Measurements from ENCODE around the gene CNIH4. TPM values are rescaled to one million over a fixed set of nuclear protein-coding genes. Genes with fewer than 3 reads are reported as not detected.
"Not testable (repeated sequence)": the region's sequence is repeated elsewhere in the genome, so short reads cannot be mapped to it uniquely, and the experiment has no call there.

CNIH4 gene
- total RNA-seq, 1 donor from 2014 or later = 117 TPM

DNA sequence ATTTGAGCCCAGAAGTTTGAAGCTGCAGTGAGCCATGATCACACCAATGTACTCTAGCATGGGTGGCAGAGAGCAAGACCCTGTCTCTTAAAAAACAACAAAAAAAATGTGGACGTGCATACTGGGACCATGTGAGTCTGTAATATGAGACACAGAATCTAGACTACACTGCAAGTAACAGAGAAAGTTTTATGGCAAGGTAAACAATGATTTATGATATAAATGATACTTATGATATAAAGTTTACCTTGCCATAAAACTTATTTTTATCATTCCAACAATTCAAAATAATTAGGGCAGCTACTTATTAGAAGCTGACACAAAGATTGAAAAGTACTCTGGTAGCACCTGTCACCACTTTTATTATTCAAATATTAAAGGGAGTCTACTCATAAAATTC is 43.2 kb downstream of the CNIH4 start:
- no peak for DNase-seq (ENCODE audit: low read depth in 2 of 2)

DNA sequence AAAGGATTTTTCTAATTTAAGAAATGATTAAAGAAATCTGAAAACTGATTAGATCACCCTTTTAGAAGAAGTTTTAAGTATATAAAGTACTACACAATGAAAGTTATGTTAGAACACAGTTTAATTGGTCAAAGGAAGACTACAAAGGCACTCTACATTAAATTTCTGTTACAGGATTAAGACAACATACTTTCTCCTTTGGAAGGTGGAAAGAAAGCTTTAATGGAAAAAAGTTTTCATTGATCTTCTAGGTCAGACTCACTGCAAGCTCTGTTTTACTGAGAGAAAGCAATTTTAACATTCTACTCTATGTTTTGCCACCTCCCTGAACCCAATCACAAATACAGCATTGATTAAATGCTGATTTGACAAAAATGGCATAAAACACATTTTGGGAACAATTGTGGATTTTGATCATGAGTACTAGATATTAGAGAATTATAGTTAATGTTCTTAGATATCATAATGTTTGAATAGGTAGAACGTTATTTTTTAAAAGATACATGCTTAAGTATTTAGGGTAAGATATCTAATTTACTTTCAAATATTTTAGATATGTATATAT is 45.9 kb downstream of the CNIH4 start:
- no peak for DNase-seq (ENCODE audit: low read depth in 2 of 2)

DNA sequence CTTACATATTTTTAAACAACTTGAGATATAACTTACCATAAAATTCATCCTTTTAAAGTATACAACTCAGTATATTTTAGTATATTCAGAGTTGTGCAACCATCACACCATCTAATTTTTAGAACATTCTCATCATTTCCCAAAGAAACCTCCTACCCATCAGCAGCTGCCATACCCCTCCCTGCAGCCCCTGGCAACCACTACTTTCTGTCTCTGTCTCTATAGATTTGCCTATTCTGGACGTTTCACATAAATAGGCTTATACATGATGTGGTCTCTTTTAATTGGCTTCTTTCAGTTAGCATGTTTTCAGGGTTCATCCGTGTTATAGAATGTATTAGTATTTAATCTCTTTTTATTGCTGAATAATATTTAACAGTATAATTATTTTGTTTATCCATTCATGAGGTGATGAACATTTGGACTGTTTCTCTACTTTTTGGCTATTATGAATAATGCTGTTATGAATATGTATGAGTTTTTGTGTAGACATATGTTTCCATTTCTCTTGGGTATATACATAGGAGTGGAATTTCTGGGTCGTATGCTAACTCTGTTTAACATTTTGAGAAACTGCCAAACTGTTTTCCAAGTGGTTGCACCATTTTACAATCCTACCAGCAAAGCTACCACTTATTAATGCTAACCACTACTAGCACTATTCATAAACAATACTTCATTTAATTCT is 48.4 kb downstream of the CNIH4 start:
- DNase-seq (ENCODE audit: low read depth in 2 of 2) = no peak

DNA sequence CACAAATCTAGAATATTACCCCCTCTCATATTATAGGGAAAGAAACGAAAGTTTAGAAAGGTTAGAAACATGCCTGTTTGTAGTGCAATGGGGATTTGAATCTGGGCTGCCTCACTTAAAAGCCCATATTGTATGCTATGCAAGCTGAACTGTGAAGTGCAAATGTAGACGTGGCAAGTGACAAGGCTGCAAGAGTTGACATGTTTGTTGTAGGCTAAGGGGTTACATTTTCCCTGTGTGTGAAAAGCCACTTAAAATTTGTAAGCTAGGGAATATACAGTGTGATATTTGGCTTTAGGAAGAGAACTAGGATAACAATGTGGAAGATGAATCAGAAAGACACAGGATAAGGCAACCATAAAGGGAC is 48.9 kb downstream of the CNIH4 start:
- no peak for DNase-seq (ENCODE audit: low read depth in 2 of 2)

DNA sequence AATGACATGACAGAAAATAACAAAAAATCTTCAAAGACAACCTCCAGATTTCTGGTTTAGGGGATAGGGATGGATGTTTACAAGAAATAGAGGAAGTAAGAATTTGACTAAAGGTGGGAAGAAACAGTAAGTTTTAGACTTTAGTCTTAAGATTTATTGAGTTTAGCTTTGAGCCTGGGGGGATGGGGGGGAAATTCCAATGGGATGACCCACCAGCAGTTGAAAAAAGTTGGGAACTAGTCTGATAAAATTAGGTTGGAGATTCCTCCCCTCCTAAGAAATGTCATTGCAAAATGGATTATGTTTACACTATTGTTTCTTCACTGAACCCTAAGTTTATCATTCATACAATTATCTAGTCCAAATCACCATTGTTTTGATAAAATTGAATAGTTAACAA is 49.5 kb downstream of the CNIH4 start:
- no peak for DNase-seq (ENCODE audit: low read depth in 2 of 2)

DNA sequence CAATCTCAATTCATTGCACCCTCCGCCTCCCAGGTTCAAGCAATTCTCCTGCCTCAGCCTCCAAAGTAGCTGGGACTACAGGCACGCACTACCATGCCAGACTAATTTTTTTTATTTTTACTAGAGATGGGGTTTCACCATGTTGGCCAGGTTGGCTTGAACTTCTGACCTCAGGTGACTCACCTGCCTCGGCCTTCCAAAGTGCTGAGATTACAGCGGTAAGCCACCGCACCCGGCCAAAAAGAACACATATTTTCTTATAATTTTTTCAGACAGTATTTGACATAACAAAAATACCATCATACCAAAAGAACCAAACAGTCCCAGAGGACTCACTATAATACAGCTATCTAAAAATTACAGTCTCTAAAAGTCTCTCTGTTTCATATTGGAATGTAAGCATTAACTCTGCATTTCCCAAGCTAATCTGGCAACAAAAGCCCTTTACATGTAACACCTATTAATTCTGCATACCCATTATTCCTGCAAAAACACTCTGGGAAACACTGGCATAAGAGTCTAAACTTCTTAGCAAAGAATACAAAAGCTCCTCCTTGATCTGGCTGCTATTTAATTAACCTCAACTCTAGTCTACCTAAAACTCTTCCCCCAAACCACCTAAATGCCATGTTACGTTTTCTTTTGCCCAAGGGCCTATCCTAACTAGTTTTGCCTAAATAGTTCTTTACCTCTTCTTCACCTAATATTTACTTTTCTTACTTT is 51.1 kb downstream of the CNIH4 start:
- no peak for DNase-seq (ENCODE audit: low read depth in 2 of 2)

DNA sequence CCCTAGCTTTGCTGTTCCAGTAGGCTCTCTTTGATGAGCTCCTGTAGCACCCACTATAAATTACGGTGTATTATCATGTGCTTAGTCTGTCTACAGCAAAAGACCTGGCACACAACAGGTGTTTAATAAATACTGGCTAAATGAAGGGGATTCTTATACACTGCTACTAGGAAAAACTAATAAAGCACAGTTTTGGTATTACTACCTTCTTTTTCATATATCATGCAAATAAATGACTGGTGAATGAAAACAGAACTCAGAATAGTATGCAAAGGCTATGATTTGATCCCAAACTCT is 51.6 kb downstream of the CNIH4 start:
- DNase-seq (ENCODE audit: low read depth in 2 of 2) = no peak

DNA sequence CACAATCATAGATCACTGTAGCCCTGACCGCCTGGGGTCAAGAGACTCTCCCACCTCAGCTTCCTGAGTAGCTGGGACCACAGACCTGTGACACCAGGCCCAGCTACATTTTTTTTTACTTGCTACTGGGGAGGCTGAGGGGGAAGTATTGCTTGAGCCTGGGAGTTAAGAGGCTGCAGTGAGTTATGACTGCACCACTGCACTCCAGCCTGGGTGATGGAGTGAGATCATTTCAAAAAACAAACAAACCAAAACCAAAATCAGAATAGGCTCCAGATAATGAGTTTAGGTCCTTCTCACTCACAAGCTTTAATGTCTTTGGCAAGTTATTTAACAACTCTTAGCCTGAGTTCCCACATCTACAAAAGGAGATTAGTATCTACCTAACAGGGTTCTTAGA is 55.1 kb downstream of the CNIH4 start:
- no peak for DNase-seq (ENCODE audit: low read depth in 2 of 2)

DNA sequence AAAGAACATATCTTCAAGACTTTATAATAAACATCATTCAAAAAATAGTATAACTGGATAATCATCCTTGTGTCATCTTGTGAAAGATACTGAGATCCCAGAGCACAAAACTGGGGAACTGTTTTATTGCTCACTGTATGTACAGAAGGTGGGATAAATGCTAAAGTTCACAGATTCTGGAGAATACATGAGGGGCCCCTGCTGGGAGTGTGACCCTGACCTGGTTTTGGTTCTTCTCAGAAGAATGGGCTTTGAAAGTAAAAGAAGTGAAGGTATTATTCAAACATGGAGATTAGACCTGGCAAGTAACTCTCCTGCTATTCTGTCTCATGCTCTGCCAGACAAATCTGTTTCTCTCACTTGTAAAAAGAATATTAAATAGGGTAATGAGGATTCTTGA is 63.4 kb downstream of the CNIH4 start:
- DNase-seq (ENCODE audit: low read depth in 2 of 2) = no peak

DNA sequence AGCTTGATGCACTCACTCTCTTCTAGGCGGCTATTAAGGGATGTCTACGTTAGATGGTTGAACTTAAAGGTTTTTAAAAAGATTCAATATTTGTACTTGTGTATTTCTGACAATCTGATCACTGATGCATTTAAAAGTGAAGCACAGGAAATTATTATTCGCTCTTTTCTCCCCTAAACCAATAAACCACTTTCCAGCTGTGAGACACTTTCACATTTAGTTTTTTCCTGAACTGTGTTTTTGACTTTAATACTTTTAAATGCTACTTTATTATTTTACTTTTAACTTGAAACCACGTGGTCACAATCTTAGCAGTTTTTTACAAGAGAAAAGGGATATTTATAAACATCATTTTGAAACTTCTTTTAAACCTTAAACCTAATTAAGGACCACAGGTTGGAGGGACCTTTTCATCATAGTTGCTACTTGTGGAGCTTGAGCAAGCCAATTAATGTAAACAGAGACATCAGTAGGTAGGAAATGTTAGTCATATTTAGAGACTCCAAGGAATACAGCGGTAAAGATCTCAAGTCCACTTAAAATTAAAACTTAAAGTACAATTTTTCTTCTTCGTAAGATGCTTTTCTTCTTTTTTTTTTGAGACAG is 68.7 kb downstream of the CNIH4 start:
- DNase-seq (ENCODE audit: low read depth in 2 of 2) = no peak

DNA sequence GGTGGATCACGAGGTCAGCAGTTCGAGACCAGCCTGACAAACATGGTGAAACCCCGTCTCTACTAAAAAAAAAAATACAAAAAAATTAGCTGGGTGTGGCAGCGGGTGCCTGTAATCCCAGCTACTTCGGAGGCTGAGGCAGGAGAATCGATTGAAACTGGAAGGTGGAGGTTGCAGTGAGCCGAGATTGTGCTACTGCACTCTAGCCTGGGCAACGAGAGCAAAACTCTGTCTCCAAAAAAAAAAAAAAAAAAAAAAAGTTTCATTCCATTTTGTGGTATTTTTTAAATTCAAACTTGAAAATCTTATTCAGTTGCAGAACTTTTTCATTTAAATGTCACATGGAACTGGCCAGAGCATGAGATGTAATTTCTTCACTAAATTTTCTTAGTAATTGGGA is 70.2 kb downstream of the CNIH4 start:
- not testable (repeated sequence) for DNase-seq (ENCODE audit: low read depth in 2 of 2)

DNA sequence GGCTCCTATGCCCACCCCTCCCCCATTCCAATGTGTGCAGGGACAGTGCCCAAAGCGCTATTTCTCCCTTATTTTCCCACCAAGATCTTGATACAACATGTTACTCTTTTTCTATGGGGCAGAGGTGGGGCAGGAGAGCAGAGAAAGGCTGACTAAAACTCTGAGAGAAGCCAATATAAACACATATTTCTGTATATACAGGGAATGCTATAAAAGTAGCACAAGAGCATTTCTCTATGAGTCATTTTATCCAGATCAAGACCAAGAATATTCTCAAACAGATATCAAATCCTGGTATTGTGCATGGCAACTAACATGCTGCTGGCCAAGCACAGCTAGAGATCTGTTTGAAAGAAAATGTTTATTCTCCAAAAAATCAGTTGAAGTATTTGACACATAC is 70.7 kb downstream of the CNIH4 start:
- peak; percentile 76 to 90 for DNase-seq (ENCODE audit: low read depth in 2 of 2)

DNA sequence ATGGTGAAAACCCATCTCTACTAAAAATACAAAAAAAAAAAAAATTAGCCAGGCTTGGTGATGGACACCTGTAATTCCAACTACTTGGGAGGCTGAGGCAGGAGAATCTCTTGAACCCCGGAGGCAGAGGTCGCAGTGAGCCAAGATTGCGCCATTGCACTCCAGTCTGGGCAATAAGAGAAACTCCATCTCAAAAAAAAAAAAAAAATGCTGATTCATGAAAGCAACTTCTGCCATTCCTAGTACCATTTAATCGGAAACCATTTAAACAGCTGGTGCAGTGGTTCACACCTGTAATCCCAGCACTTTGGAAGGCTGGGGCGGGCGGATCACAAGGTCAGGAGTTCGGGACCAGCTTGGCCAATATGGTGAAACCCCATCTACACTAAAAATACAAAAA is 72.0 kb downstream of the CNIH4 start:
- DNase-seq (ENCODE audit: low read depth in 2 of 2) = not testable (repeated sequence)

Other genes with a start within 250 kb of the CNIH4 start
- gene FBXO28, start 242.8 kb upstream of the CNIH4 start, total RNA-seq = 65.7 and 92.0 TPM in 2 replicates
- gene DEGS1, start 173.6 kb upstream of the CNIH4 start, total RNA-seq = 86.3 and 137 TPM in 2 replicates
- gene NVL, start 26.7 kb upstream of the CNIH4 start, total RNA-seq = 19.8 and 22.3 TPM in 2 replicates
- gene WDR26, start 77.9 kb downstream of the CNIH4 start, total RNA-seq = 50.5 and 82.1 TPM in 2 replicates